LNCAP (cell line): ENCODE results near the gene MKNK2.

ENCODE experiments used
- CTCF ChIP-seq: fragments of 450-650 bp; IDR thresholded peaks from 2 replicates; pipeline ENCODE4 v1.5.1; 2017; ENCODE audit warnings: mild to moderate bottlenecking

Gene MKNK2

GRCh38 chr19:2035590-2035991 lies 15.5 kb downstream of the MKNK2 start:
- no peak for TF ChIP-seq CTCF

GRCh38 chr19:2034729-2035589 lies 16.1 kb downstream of the MKNK2 start:
- TF ChIP-seq CTCF: no peak

GRCh38 chr19:2033825-2034159 lies 17.3 kb downstream of the MKNK2 start:
- no peak for TF ChIP-seq CTCF

- no peak for TF ChIP-seq CTCF
Measured at GRCh38 chr19:2033115-2033824, 17.8 kb downstream of the MKNK2 start.

GRCh38 chr19:2032296-2032941 lies 18.6 kb downstream of the MKNK2 start:
- no peak for TF ChIP-seq CTCF

GRCh38 chr19:2027361-2027760 lies 23.7 kb downstream of the MKNK2 start:
- no peak for TF ChIP-seq CTCF

- no peak for TF ChIP-seq CTCF
Measured at GRCh38 chr19:2026770-2027169, 24.3 kb downstream of the MKNK2 start.
